OCI-LY7 (cell line): ENCODE measurements around the gene CENPV. TPM values are rescaled to one million over a fixed set of nuclear protein-coding genes. Genes with fewer than 3 reads are reported as not detected.

Experiments
- BruUV-seq: library from RNA; stranded (reverse); fragments of 400-500 nt; replicated peaks from 2 replicates; lab custom pipeline; 2021; lab: Mats Ljungman, UMichigan
- CTCF ChIA-PET: fragments of 300-600 bp; sonication (Branson Sonifier 250); formaldehyde crosslinking; loops from one replicate; lab custom pipeline; 2022; ENCODE audit warnings: antibody characterized with exemption; ENCODE audit not compliant: unreplicated experiment; lab: Charles Lee
- POLR2A ChIA-PET: fragments of 300-600 bp; sonication (Branson Sonifier 250); formaldehyde crosslinking; loops from one replicate; lab custom pipeline; 2022; ENCODE audit warnings: antibody characterized with exemption; lab: Charles Lee
- DNase-seq: peaks from one replicate; pipeline ENCODE4 v3.0.0-alpha.2; 2015; ENCODE audit warnings: low spot score
- H2AFZ ChIP-seq: fragments of 200-600 bp; sonication (generic), shearing (Covaris generic); 2 replicates; pipeline ENCODE4 v1.6.1; 2014; ENCODE audit warnings: mild to moderate bottlenecking, antibody characterized with exemption, low read length, moderate library complexity
- H3K27ac ChIP-seq: fragments of 200-600 bp; sonication (generic); 2 replicates; pipeline ENCODE4 v1.5.1; 2014; ENCODE audit warnings: mixed run types, low read depth, mild to moderate bottlenecking, moderate library complexity, low read length, inconsistent platforms; ENCODE audit not compliant: poor library complexity, severe bottlenecking
- H3K36me3 ChIP-seq: fragments of 200-600 bp; sonication (generic); 2 replicates; pipeline ENCODE4 v1.6.1; 2014; ENCODE audit warnings: mild to moderate bottlenecking, antibody characterized with exemption, low read length, moderate library complexity, mixed read lengths; ENCODE audit not compliant: insufficient read depth
- H3K4me1 ChIP-seq: fragments of 200-600 bp; sonication (generic); 2 replicates; pipeline ENCODE4 v1.5.1; 2014; ENCODE audit warnings: mild to moderate bottlenecking, low read length; ENCODE audit not compliant: insufficient read depth, poor library complexity, severe bottlenecking
- H3K4me2 ChIP-seq: fragments of 200-600 bp; sonication (generic); 2 replicates; pipeline ENCODE4 v1.6.1; 2014; ENCODE audit warnings: mild to moderate bottlenecking, low read length
- H3K4me3 ChIP-seq: fragments of 200-600 bp; sonication (generic); 2 replicates; pipeline ENCODE4 v1.5.1; 2014; ENCODE audit warnings: mild to moderate bottlenecking, low read depth, low read length; ENCODE audit not compliant: poor library complexity, severe bottlenecking
- H3K79me2 ChIP-seq: fragments of 200-600 bp; sonication (generic); 2 replicates; pipeline ENCODE4 v1.6.1; 2016; ENCODE audit warnings: low read depth, mild to moderate bottlenecking, low read length, moderate library complexity, mixed read lengths; ENCODE audit not compliant: insufficient read depth
- H3K9me2 ChIP-seq: fragments of 200-600 bp; sonication (generic); 2 replicates; pipeline ENCODE4 v1.6.1; 2016; ENCODE audit warnings: mild to moderate bottlenecking, low read length, mixed read lengths; ENCODE audit not compliant: insufficient read depth
- H3K9me3 ChIP-seq: fragments of 200-600 bp; sonication (generic); 2 replicates; pipeline ENCODE4 v1.6.1; 2014; ENCODE audit warnings: mild to moderate bottlenecking, mixed run types, low read length, mixed read lengths
- H4K20me1 ChIP-seq: fragments of 200-600 bp; sonication (generic); 2 replicates; pipeline ENCODE4 v1.6.1; 2014; ENCODE audit warnings: mild to moderate bottlenecking, antibody characterized with exemption, low read length, moderate library complexity, mixed read lengths; ENCODE audit not compliant: insufficient read depth
- CTCF ChIP-seq: fragments of 200-600 bp; sonication (generic); conservative IDR thresholded peaks from 2 replicates; pipeline ENCODE4 v1.5.1; 2014; ENCODE audit warnings: mild to moderate bottlenecking, antibody characterized with exemption, low read length, moderate library complexity, mixed read lengths
- EZH2phosphoT487 ChIP-seq: fragments of 200-600 bp; sonication (generic); IDR thresholded peaks from 2 replicates; pipeline ENCODE4 v1.6.1; 2018; ENCODE audit warnings: low read depth, borderline replicate concordance, mild to moderate bottlenecking, mixed run types, antibody characterized with exemption, low read length, moderate library complexity, mixed read lengths
- intact Hi-C: fragments of 100-400 bp; cut with micrococcal nuclease; formaldehyde crosslinking; loops from one replicate; pipeline ENCODE4 v1.10.0; 2022; ENCODE audit not compliant: unreplicated experiment
- total RNA-seq, 2 experiments: library from RNA; depleted of rRNA in 1 of 2; stranded (reverse); fragments of >200 nt in 1 of 2; shearing (Covaris generic) in 1 of 2; gene quantifications; 2 replicates each; pipeline ENCODE4 v1.2.3, GENCODE V29; 2014 to 2022

CENPV gene
- total RNA-seq, 2 experiments from 2014 or later = 77.3 to 78.8 TPM

DNA sequence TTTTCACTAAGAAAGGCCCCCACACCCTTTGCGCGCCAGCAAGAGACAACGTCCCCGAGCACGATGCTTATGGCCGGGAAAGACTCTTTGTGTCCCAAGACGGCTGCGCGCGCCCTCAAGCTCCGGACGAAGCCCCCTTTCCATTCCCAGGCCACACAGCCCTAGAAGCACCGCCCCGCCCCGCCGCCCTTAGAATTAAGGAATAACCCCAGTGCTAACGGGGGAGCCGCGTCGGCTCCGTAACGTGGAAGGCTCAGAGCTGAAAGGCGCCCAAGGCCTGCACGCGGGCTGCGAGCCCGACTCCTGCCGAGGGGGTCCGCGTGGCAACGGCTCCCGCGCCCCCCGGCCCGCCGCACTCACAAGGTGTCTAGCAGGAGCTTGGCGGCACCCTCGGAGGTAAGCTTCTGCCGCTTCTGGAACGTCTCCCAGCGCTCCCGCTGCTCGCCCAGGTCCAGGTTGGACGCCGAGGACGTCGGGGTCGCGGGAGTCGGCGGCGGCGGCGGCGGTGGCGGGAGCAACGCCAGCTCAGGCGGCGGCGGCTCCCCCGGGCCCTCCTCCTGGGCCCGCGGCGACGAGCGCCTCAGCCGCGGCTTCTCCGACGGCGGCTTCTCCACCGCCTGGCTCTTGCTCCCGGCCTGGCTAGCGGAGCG, 477 bp downstream of the CENPV start:
- peaks cover 35% of the 10 kb centered on the region for H3K4me1 ChIP-seq
- no peak for TF ChIP-seq CTCF
- no peak for TF ChIP-seq EZH2phosphoT487
- H3K36me3 ChIP-seq = peaks cover 23% of the 10 kb centered on the region
- ChIA-PET POLR2A (interaction anchor here (0.6 to 2.1 kb wide), 4 partner anchors 9 to 88 kb away, joined by 3 to 6 read pairs (median 4); no protein-coding TSS in a partner anchor), CTCF (interaction anchor here (1.6 kb wide), 1 partner anchor 11 kb away, joined by 5 read pairs; no protein-coding TSS in a partner anchor)
- no peaks in the 10 kb centered on the region for H3K9me3 ChIP-seq
- peak overlapping the region; percentile 94 for H3K4me2 ChIP-seq
- peaks cover 32% of the 10 kb centered on the region for H3K79me2 ChIP-seq
- DNase-seq = peak; percentile 64
- peak overlapping the region; percentile 33 for H2AFZ ChIP-seq
- no peaks in the 10 kb centered on the region for H3K9me2 ChIP-seq
- H3K4me3 ChIP-seq = peak overlapping the region; percentile 72
- peak overlapping the region; percentile 59 for H3K27ac ChIP-seq
- BruUV-seq = no TSS peak
- peaks cover 5% of the 10 kb centered on the region; the same call in 1 of the 2 replicates for H4K20me1 ChIP-seq
- intact Hi-C loops = loop anchor here (2.0 to 5.0 kb wide), 3 partner anchors 28 to 135 kb away; partner anchors contain the start of genes NCOR1, PIGL and UBB

GRCh38 chr17:16352303-16352666, 984 bp downstream of the CENPV start:
- no peaks in the 10 kb centered on the region for H3K9me3 ChIP-seq
- peak overlapping the region; percentile 94 for H3K4me2 ChIP-seq
- peaks cover 35% of the 10 kb centered on the region for H3K4me1 ChIP-seq
- BruUV-seq = no TSS peak
- peaks cover 32% of the 10 kb centered on the region for H3K79me2 ChIP-seq
- H3K27ac ChIP-seq = peak overlapping the region; percentile 59
- no peak for TF ChIP-seq EZH2phosphoT487
- no peak for TF ChIP-seq CTCF
- POLR2A ChIA-PET = interaction anchor here (1.0 to 2.1 kb wide), 5 partner anchors 8 to 53 kb away, joined by 3 to 6 read pairs (median 4); no protein-coding TSS in a partner anchor
- intact Hi-C loops = loop anchor here (2.0 to 5.0 kb wide), 3 partner anchors 29 to 135 kb away; partner anchors contain the start of genes NCOR1, PIGL and UBB
- DNase-seq = peak; percentile 51
- H3K4me3 ChIP-seq = peak overlapping the region; percentile 72
- H3K9me2 ChIP-seq = no peaks in the 10 kb centered on the region
- H4K20me1 ChIP-seq = peaks cover 5% of the 10 kb centered on the region; the same call in 1 of the 2 replicates
- CTCF ChIA-PET = interaction anchor here (1.6 kb wide), 1 partner anchor 11 kb away, joined by 5 read pairs; no protein-coding TSS in a partner anchor
- peak overlapping the region; percentile 33; the same call in 1 of the 2 replicates for H2AFZ ChIP-seq
- H3K36me3 ChIP-seq = peaks cover 28% of the 10 kb centered on the region
